Fibroblast of skin of right biceps (primary cell): ENCODE results near the gene DDHD1.

ENCODE experiments used
- DNase-seq: peaks from one replicate; pipeline ENCODE4 v3.0.0-alpha.2; 2013

DDHD1 gene

DNA sequence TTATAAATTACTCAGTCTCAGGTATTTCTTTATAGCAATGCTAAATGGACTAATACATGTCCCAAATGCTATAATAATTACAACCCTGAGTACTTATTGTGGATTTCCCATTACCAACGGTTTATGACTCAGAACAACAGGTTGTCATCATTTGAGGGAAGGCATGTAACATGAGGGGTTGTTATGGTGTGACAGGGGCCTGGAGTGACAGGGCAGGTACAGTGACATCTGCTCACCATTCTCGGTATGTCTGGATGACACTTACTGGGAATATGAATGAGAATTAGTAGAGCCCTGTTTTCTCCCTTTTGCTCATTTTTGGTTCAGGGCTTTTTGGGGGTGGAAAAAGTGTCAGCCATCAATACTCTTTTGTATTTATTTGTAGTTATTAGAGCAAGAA lies 166.1 kb downstream of the DDHD1 start:
- no peak for DNase-seq
